GM18951 (cell line): ENCODE data around the gene PCSK5.

Experiments used
- POLR2A ChIP-seq: IDR thresholded peaks from 4 replicates; pipeline ENCODE4 v1.6.1; 2011; ENCODE audit warnings: mild to moderate bottlenecking; ENCODE audit not compliant: insufficient read length, insufficient read depth; ENCODE audit errors: extremely low read depth
- in situ Hi-C: fragments of 300-500 bp; cut with MboI; formaldehyde crosslinking; loops from one replicate; pipeline ENCODE4 v1.12.0; 2022; ENCODE audit warnings: low sequenced_read_pairs, mixed read lengths, inconsistent platforms; ENCODE audit not compliant: unreplicated experiment

The PCSK5 gene

DNA sequence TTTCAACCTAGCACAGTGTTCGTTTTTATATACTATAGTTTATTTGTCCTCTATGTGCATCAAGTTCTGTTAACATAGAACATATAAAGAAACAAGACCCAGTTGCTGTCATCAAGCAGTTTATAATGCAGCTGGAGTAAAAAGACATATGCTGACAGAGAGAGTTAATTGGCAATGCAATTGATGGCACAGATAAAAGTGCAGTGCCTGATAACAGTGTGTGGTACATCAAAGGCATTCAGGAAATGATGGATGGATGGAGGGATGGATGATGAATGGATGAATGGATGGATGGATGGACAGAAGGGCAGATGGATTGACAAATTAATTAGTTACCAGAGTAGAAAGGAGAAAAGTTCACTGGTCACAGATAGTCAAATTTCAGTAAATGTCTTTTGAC, 264.9 kb downstream of the PCSK5 start:
- in situ Hi-C loops = no loop called here
- TF ChIP-seq POLR2A = no peak

DNA sequence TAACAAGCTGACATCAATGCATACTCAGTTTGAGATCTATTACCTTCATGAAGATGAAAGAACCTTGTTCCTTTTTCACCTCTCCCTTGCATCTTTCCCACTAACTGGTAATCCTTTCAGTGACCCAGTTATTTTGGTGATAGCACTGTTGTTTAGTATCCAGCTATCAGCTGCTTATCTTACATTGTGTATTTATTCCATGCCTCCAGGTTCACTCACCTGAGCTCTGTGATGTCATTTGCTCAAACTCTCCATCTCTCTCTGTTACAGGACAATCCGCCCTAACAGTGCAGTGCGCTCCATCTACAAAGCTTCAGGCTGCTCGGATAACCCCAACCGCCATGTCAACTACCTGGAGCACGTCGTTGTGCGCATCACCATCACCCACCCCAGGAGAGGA, 268.2 kb downstream of the PCSK5 start:
- in situ Hi-C loops = no loop called here
- TF ChIP-seq POLR2A = no peak

DNA sequence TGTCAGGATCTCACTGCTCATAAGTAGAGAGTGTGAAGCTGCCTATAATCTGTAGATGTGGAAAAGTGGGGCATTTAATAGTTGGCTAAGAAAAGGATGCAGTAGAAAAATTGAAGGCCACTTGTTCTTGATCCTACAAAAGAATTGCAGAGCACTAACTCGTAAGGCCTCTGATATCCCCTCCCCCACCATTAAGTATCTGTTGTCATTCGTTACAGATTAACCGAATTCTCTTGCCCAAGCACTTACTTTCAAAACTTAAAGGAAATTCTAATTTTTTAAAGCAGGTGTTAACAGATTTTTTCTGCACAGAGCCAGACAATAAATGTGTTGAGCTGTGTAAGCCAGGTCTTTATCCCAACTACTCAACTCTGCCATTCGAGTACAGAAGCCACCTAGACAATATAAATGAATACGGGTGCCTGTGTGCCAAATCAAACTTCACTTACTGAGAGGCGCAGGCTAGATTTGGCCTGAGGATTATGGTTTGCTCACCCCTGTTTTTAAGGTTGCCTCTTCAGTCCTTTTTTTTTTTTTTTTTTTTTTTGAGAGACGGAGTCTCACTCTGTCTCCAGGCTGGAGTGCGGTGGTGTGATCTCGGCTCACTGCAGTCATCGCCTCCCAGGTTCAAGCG, 268.9 kb downstream of the PCSK5 start:
- no peak for TF ChIP-seq POLR2A
- in situ Hi-C loops = no loop called here

DNA sequence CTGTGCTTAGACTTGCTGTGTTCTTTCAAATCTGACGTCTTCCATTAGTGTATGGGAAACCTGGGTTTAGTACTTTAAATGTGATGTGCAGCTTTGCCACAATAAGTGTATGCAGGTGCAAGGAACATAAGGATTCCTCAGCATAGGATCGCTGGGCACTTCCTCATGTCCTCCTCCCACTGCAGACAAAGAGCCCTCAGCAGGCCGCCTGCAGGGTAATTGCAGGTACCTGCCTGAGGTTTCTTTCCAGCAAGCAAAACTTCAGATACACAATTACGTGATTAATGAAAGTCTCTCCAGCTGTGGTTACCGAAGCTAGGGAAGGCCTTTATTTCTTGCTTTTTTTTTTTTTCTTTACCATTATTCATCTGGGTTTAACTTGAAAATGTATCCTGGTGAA, 270.6 kb downstream of the PCSK5 start:
- in situ Hi-C loops = no loop called here
- TF ChIP-seq POLR2A = no peak

DNA sequence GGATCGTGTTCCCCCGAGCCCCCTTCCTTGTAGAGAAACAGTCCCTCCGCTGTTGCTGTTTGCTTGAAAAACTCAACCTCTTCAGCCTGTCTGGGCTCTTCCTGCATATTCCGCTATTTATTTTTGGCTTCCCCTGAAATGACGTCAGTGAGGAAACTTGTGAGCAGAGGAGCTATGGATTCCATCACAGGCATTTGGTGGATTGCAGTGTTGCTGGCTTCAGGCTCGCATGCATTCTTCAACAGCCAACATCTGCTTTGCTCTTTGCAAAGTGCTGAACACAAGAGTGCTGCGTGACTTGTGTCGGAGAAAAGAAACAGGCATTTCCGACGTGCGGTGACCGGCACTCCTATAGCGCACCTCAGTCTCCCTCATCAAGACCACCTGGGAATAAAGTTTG, 271.1 kb downstream of the PCSK5 start:
- no peak for TF ChIP-seq POLR2A
- in situ Hi-C loops = no loop called here

DNA sequence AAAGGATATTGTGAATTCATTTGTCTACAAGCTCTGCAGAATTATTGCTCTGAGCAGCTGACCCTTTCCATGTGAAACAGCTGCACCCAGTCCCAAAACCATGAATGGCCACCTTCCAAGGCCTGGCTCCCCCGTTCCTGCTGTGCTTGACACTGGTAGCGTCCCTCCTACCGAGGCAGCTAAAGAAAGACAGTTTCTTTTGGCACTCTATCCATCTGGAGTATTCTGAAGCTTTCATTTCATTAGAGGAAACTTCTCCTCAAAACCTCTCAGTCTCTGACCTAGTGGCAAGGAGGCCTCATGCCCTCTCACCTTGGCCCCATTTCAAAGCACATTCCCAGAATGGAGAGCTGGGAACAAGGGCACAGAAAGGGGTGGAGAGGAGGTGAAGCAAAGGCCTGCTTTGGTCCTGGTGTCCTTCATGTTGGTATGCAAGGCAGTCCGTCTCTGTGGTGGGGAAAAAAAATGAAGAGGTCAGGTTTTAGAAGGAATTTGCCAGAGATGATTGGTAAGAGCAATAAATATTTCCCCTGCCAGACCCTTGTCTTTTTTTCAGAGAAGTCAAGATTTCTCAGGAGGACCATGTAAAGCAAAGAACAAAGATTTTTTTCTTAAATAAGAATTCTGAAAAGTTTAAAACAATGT, 271.7 kb downstream of the PCSK5 start:
- in situ Hi-C loops = no loop called here

DNA sequence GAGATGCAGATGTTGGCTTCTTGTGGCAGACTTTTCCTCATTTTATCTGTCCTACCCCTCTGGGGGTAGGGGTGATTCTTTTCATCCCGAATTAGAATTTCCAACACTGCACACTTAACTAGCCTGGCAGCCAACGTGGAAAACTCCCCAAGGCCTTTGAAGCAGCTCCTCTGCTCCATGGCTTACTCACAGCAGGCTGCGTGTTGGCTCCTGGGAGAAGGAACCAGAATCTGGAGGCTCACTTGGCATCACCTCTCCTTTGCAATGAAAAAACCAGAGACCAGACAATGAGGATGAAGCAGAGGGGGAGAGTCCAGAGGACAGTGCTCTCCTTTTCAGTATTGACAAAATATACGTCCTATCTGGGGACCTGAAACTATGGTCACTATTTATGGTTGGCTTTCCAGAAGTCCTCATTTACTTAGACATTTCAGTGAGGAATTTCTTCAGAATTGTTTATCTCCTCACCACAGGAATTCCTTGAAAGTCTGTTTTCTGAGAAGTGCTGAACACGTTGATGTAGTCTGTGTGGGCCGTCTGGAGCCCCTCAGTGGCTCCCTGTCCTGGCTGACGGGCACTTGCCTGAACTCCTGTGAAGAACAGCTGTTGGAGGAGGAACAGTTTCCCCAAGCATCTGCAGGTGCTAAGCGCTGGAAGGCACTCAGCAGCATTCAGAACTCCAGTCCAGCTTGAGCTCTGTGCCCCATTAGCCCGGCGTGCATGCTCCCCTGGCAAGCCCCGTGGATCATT, 272.5 kb downstream of the PCSK5 start:
- in situ Hi-C loops = no loop called here
- TF ChIP-seq POLR2A = no peak

More for the DNA sequence above, 271.7 kb downstream of the PCSK5 start:
- TF ChIP-seq POLR2A = no peak

DNA sequence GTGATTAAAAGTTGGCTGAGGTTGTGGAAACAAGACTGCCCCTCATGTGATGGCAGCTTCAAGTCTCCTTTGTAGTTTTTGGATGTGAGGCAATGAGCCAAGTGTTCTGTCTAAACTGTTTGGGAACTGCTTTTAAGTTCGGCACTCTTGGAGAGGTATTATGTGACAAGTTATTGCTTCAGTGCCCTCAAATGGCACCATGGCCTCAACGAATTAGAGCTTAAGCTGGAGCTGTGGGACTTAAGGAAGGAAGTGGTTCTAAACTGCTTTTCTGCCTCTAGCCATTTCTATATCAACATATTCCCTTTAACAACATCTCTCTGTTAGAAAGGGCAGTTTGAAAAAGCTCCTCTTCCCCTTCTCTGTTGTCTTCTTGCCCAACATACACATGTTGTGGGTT, 276.1 kb downstream of the PCSK5 start:
- no peak for TF ChIP-seq POLR2A
- in situ Hi-C loops = no loop called here

DNA sequence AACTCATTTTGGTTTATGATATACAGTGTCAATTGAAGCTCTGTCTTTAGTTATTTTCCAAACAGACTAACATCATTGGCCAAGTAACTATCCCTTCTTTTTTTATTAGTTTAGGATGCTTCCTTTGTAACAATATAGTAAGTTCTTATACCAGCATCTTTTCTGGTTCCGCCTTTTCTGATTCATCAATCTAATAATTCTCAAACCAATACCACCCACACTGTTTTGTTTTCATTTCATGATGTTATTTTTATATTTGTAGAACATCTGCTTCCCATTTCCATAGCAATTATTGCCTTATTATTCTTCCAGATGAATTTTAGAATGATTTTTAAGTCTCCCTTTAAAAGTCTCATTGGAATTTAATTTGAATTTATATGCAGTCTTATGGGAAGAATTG, 285.7 kb downstream of the PCSK5 start:
- no peak for TF ChIP-seq POLR2A
- in situ Hi-C loops = no loop called here

DNA sequence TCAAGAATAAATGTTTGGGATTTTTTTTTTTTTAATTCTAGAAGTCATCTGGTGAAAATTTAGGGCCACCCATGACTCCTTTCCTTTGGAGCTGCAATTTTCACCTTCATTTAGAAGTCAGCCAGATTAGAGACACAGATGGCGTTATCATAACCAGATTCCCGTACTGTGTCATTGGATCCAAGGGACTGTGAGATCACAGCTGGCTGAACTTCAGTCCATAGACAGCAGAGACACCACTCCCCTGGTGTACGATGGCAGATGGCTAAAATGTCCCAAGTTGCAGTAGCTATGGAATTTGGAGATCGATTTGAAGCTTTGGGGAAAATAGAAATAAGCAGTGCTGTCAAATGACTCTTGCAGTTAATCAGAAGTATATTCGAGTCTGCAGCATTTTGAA, 287.5 kb downstream of the PCSK5 start:
- in situ Hi-C loops = no loop called here
- TF ChIP-seq POLR2A = no peak

DNA sequence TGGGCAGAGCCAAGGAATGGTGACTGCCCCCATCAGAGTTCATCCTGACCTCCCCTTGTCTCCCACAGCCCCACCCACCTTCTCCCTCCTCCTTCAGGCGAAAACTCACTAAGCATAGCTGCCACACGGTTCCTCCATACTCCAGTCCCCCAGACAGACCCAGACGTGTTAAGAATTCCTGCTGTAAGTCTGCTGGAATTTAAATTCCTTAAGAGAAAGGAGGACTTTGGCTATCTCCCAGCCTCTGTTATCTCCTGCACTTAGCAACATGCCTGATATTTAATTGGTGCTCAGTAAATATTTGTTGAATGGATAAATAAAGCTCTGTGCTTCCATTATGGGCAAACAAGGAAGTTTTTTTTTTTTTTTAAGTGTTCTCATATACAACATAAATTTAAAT, 290.1 kb downstream of the PCSK5 start:
- TF ChIP-seq POLR2A = no peak
- in situ Hi-C loops = no loop called here

DNA sequence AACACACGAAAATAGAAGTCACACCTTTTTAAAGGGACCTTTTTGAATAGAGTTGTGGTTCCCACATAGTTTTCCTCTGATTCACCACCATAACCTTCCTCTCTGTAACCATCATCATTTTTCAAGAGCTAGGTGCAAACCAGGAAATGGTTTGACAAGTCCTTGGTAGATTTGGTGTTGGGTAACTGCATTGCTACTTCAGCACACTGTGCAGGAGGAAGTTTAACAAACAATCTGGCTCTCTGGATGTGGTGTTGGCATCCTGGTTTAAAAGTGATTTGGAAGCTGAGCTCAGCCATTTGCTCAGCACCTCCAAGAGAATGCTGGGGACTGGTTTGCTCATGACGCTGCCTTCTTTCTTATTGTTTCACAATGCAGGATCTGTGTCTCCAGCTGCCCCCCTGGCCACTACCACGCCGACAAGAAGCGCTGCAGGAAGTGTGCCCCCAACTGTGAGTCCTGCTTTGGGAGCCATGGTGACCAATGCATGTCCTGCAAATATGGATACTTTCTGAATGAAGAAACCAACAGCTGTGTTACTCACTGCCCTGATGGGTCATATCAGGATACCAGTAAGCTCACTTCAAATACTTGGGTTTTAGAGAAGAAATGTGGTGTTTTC, 290.7 kb downstream of the PCSK5 start:
- in situ Hi-C loops = no loop called here
- no peak for TF ChIP-seq POLR2A

DNA sequence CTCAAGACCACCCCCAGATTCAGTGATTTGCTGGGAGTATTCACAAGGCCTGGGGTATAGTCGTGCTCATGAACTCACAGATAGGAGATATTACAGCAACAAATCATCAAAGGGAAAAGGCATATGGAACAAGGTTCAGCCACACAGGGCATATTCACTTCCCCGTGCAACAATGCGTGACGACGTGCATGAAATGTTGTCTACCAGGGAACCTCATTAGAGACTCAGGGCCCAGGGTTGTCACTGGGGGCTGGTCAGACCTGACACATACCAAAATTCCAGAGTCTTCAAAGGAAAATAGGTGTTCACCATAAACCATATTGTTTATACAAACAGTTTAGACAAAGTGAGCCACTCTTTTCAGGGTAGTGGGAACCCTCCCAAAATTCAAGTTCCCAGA, 291.3 kb downstream of the PCSK5 start:
- in situ Hi-C loops = no loop called here
- no peak for TF ChIP-seq POLR2A

DNA sequence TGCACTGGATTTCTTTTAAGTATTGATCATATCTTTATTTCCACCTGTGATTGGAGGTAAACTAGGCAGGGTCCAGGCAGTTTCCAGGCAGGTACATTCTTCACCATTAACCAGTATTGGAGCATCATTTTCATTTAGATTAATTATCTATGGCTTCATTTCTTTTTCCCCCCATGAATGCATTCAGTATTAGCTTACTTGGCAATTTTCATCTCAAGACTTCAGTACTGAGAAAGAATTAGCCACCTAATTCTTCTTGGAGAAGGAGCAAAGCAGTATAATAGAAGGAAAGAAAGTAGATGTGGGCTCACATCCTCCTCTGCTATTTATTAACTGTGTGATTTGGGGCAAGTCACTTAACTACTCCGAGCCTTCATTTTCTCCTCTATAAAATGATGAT, 295.0 kb downstream of the PCSK5 start:
- TF ChIP-seq POLR2A = no peak
- in situ Hi-C loops = no loop called here

DNA sequence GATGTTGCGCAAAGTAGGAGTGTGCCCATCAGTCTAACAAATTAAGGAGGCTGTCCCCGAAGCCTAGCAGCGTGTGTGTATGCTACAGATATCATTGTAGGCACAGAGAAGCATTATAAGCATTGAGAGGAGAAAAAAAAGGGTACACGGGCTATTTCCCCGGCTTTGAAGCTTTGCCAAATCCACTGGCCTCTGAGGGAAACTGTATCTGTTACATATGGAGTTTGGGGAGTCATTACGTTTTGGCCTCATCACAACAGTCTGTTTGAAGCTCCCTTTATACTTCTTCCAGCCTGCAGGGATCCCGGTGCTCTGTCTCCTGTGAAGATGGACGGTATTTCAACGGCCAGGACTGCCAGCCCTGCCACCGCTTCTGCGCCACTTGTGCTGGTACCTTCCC, 297.8 kb downstream of the PCSK5 start:
- TF ChIP-seq POLR2A = no peak
- in situ Hi-C loops = no loop called here
